HL-60 (cell line): ENCODE measurements around the gene ANKRD9.

ENCODE experiments used
- GABPA ChIP-seq: IDR thresholded peaks from 2 replicates; pipeline ENCODE4 v1.6.1; 2012; ENCODE audit warnings: low read depth
- REST ChIP-seq: IDR thresholded peaks from 2 replicates; pipeline ENCODE4 v1.6.1; 2012; ENCODE audit warnings: low read depth; ENCODE audit not compliant: insufficient replicate concordance

DNA sequence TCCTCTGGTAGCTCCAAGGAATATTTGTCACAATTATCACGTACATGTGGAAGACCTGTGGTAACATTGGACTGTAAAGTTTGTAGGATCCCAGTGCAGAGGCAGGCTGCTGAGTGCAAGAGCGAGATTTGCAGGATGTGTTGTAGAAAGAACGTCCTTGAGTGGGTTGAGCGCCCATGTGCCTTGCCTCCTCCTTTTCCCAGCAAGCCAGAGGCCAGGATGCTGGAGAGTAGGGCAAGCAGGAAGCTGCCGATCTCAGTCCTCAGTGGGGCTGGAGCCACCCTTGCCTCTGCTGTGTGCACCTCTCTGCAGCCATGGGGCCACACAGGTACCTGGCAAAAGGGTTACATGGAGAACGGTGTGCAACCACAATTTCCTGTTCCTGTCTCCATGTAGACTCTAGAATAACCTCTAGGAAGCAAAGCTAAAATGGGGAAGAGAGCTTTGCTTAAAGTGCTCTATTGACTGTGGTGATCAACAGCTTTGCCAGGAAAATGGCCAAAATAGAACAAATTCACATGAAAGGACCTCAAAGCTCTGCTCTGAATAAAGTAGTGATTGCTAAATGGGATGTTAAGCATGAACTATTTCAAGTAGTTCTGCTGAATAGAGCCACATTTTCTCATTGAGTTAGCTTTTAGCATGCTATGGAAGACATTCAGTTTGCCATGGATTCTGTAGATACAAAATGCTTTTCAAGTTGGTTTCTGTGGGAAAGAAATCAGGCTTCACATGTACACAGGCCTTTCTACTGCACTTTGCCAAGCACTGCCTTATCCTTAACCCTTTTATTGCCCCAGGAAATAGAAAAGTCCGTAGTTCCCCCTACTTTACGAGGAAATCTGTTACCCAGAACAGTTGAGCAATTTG lies 37.4 kb downstream of the ANKRD9 start:
- no peak for TF ChIP-seq REST
- TF ChIP-seq GABPA, result no peak
